AG09309 (cell line): ENCODE data around the gene IDH2.
"Not testable (repeated sequence)": the region's sequence is repeated elsewhere in the genome, so short reads cannot be mapped to it uniquely, and the experiment has no call there.

Source experiments
- DNase-seq: peaks from one replicate; pipeline ENCODE4 v3.0.0-alpha.2; 2010; ENCODE audit warnings: low read depth
- H3K4me3 ChIP-seq: 2 replicates; pipeline ENCODE4 v1.5.1; 2011; ENCODE audit warnings: mild to moderate bottlenecking, low read depth, low read length, moderate library complexity; ENCODE audit not compliant: control insufficient read depth
- TF ChIP-seq, protein P1 (sequence below): IDR thresholded peaks from 2 replicates; pipeline ENCODE4 v1.5.1; 2011; ENCODE audit warnings: mild to moderate bottlenecking, low read depth, low read length, inconsistent platforms; ENCODE audit not compliant: insufficient read depth, control insufficient read depth; ENCODE audit errors: missing control alignments

Gene IDH2

DNA sequence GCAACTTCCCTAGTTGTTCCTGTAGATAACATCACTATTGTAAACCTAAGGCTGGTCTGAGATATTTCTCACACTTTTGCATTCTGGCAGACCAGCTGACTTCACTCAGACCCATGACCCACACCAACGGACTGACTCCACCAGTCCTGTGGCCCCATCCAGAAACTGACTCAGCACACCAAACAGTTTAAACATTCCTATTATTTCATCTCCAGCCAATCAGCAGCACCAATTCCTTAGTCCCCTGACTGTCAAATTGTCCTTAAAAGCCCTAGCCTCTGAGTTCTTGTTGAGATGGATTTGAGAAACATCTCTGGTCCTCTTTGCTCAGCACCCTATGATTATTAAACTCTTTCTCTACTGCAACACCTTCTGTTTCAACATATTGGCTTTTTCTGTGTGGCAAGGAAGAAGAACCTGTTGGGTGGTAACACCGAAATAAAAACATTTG is 12.2 kb upstream of the IDH2 start:
- TF ChIP-seq, protein P1, sequence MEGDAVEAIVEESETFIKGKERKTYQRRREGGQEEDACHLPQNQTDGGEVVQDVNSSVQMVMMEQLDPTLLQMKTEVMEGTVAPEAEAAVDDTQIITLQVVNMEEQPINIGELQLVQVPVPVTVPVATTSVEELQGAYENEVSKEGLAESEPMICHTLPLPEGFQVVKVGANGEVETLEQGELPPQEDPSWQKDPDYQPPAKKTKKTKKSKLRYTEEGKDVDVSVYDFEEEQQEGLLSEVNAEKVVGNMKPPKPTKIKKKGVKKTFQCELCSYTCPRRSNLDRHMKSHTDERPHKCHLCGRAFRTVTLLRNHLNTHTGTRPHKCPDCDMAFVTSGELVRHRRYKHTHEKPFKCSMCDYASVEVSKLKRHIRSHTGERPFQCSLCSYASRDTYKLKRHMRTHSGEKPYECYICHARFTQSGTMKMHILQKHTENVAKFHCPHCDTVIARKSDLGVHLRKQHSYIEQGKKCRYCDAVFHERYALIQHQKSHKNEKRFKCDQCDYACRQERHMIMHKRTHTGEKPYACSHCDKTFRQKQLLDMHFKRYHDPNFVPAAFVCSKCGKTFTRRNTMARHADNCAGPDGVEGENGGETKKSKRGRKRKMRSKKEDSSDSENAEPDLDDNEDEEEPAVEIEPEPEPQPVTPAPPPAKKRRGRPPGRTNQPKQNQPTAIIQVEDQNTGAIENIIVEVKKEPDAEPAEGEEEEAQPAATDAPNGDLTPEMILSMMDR = no peak
- no peak for DNase-seq

DNA sequence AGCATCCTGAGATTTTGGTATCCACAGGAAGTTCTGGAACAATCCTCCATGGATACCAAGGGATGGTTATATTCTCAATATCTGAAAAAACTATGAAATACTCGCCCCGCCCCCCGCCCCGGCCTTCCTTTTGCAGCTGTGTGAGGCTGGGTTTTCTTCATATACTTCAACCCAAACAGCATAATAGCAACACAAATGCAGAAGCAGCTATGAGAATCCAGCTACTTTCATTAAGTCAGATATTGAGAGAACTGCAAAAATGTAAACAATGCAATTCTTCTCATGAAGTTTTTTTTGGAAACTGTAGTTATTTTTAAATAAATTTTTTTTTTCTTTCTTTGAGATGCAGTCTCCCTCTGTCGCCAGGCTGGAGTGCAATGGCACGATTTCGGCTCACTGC is 10.9 kb upstream of the IDH2 start:
- TF ChIP-seq, protein P1 = no peak
- no peak for DNase-seq
- no peak overlapping the region for H3K4me3 ChIP-seq

More for the DNA sequence above, 12.2 kb upstream of the IDH2 start:
- no peak overlapping the region for H3K4me3 ChIP-seq

DNA sequence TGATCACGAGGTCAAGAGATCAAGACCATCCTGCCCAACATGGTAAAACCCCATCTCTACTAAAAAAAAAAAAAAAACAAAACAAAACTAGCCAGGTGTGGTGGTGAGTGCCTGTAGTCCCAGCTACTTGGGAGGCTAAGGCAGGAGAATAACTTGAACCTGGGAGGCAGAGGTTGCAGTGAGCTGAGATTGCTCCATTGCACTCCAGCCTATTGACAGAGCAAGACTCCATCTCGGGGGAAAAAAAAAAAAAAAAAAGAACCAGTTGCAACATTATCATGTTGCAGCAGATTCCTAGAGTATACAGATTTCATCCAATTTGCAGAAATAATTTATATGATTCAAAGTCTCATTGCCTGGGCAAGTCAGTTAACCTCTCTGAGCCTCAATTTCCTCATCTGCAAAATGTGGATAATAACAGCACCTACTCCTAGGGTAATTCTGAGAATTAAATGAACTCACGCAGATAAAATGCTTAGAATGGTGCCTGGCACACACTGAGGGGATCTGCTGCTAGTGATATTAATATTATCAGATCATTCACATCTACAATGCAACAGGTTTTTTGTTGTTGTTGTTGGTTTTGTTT is 7.0 kb upstream of the IDH2 start:
- DNase-seq, H3K4me3 ChIP-seq: not testable (repeated sequence)

DNA sequence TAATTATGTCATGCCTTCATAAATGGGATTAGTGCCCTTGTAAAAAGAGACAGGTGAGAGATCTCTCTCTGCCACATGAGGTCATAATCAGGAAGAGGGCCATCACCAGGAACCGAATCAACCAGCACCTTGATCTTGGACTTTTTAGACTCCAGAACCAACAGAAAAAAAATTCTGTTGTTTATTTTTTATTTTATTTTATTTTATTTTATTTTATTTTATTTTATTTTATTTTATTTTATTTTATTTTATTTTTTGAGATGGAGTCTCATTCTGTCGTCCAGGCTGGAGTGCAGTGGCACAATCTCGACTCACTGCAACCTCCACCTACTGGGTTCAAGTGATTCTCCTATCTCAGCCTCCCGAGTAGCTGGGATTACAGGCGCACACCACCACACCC is 5.8 kb upstream of the IDH2 start:
- DNase-seq, H3K4me3 ChIP-seq: not testable (repeated sequence)

DNA sequence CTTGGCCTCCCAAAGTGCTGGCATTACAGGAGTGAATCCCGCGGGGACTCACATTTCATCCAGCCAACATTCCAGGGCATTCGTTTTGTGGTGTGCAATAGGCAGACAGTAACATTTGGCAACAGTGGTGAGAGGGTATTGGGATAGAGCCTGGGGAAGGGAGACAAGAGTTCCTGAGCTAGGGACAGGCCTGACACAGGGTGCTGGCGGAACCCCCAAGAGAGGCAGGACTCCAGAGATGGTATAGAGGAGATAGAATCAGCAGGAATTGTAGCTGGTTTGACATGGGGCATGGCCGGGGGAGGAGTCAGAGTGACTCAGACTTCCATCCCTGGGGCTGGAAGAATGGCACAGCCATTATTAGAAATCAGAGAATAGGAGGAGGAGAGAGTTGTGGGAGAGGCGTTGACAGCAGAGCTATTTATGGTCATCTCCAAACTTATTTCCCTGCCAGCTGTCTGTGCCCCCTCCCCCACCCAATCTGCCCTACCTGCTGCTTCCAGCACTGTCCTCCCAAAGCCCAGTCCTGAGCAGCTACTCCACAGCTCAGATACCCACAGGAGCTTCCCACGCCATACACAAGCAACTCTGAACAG is 4.4 kb upstream of the IDH2 start:
- no peak for DNase-seq
- TF ChIP-seq, protein P1 = no peak

DNA sequence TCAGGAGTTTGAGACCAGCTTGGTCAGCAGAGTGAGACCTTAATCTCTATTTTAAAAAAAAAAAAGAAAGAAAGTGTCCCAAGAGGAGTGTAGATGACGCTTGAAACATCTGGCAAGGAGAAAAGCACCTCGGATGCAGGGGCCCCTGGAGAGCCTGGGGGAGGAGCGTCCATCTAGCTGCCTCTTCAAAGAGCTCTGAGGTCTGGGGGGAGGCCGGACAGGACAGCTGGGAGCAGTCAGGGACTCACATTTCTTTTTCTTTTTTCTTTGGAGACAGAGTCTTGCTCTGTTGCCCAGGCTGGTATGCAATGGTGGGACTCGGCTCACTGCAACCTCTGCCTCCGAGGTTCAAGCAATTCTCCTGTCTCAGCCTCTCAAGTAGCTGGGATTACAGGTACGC is 3.3 kb upstream of the IDH2 start:
- TF ChIP-seq, protein P1 = no peak
- no peak for DNase-seq
- no peak overlapping the region for H3K4me3 ChIP-seq

More for the DNA sequence above, 4.4 kb upstream of the IDH2 start:
- no peak overlapping the region for H3K4me3 ChIP-seq

DNA sequence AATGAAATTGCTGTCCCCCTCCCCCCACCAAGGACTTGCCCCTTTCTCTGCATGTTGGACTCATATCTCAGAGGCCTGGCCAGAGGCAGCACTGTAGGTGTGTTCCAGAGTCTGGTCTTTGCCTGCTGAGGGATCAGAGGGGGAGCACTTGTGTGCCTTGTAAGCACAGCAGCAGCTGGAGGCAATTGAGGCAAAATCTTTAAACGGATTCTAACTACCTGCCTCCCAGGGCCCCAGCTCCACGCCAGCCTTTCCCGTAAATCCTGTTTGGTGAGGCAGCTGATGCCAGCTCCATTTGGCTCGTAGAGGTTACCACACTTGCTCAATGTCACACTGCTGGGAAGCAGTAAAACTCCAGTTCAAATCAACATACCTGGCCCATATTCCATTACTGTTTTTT is 2.3 kb upstream of the IDH2 start:
- H3K4me3 ChIP-seq = no peak overlapping the region
- TF ChIP-seq, protein P1 = no peak
- DNase-seq = no peak

DNA sequence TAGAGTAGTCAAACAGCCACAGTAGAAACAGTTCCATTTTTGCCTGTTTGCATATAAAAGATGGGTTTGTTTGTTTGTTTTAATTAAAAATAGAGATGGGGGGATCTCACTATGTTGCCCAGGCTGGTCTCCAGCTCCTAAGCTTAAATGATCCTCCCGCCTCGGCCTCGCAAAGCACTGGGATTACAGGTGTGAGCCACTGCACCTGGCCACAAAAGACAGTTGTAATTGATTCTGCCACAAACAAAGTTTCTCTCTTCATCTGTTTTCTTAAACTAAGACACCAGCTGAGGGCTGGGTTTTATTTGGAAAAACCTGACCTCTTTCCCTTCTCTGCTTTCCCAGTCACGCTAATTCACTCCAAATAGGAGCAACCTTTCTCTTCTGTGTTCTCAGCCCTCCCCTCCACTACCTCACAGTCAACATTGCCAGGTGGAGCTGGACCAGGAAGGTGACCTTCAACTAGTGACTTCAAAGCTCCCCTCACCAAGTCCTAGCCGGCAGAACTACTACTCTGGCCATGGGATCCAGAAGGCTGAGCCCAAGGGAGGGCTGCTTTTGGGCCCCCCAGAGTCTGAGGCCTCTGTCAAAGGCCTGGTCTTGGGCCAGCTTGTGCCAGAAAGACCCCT is 1.5 kb upstream of the IDH2 start:
- no peak for DNase-seq
- H3K4me3 ChIP-seq = no peak overlapping the region

More for the DNA sequence above, 1.5 kb upstream of the IDH2 start:
- TF ChIP-seq, protein P1 = no peak
